Measurements from ENCODE around the gene RGMB.
"Not testable (repeated sequence)": the region's sequence is repeated elsewhere in the genome, so short reads cannot be mapped to it uniquely, and the experiment has no call there.

The RGMB gene, protein sequence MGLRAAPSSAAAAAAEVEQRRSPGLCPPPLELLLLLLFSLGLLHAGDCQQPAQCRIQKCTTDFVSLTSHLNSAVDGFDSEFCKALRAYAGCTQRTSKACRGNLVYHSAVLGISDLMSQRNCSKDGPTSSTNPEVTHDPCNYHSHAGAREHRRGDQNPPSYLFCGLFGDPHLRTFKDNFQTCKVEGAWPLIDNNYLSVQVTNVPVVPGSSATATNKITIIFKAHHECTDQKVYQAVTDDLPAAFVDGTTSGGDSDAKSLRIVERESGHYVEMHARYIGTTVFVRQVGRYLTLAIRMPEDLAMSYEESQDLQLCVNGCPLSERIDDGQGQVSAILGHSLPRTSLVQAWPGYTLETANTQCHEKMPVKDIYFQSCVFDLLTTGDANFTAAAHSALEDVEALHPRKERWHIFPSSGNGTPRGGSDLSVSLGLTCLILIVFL

DNA sequence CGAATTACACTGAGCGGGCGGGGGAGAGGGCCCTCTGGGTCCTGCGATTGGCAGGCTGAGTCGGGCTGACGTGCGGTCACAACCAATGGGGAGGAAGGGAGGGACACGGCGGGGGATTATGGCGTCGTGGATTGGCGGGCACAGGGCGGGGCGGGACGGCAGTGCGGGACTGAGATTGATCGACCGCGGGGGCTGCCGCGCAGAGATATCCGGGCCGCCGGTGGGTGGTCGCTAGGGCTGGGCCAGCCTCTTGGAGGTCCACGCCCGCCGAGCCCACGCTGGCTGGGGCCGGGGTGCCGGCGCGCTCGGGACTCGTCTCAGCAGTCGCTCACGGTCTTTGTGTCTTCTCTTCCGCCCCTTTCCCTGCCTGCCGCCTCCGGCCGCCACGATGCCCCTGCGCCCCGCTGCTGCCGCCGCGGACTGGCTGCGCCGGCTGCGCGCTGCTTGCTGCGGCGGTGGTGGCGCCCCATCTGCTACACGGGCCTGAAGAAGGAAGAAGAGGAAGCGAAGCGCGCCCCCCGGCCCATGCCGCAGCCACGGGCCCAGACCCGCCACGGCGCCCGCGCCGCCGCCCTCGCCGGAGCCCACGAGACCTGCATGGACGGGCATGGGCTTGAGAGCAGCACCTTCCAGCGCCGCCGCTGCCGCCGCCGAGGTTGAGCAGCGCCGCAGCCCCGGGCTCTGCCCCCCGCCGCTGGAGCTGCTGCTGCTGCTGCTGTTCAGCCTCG is at the start of gene RGMB:
RGMB (plus strand) TSS at position 200 of the 728 bp plus-strand sequence; CDS start at position 608, 408 bp downstream.
- DNase-seq (ENCODE audit: low spot score) = no peak

- no peak for DNase-seq (ENCODE audit: low spot score)
Observed at GRCh38 chr5:98726258-98726657, 47.2 kb upstream of the RGMB start.

DNA sequence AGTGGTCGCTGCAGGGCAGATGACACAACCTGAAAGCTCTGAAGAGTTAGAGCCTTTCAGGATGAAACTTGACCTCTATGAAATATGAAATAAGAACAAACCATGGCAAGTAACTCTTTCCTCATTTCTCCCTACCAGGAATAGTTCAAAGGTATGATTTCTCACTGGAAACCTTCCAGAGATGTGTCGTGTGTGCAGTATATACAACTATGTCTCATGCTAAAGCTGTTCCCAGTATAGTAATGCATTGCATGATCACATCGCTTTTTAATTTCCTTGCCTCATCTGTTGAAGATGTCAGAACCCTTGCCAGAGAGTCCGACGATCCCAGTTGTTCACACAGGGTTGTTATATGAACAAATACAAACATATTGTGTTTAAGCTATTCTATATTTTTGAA is 45.8 kb upstream of the RGMB start:
- DNase-seq (ENCODE audit: low spot score) = no peak

DNA sequence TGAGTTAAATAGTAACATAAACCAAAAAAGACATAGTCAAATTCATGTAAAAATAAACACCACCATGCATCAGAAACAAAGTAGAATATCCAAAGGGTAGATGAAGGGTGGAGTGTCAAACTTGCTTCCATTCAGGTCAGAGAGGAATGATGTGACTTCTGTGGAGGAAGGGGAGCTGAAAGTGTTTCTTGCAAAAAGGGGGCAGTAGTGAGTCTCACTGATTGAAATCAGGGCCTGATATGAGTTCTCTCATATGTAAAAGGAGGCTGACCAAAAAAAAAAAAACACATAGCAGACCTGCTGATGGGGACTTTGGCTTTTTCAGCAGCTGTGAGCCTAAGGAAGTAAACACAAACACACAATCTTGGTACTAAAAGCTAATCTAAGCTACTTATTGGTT is 38.8 kb upstream of the RGMB start:
- DNase-seq (ENCODE audit: low spot score) = no peak

GRCh38 chr5:98735806-98736507 is 37.5 kb upstream of the RGMB start:
- no peak for DNase-seq (ENCODE audit: low spot score)

DNA sequence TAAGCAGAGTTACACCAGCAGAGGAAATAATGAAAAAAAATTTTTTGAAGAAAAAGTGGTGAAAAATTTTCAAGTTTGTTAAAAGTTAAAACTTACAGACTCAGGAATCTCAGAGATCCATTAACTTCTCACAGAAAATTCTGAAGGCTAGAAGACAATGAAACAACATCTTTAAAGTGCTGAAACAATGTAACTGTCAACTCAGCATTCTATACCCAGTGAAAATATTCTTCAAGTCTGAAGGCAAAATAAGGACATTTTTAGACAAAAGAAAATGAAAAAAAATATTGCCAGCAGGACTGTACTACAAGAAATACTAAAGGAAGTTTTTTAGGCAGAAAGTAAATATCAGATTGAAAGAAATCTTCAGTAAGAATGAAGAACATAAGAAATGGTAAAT is 36.7 kb upstream of the RGMB start:
- no peak for DNase-seq (ENCODE audit: low spot score)

GRCh38 chr5:98737441-98737840 is 36.0 kb upstream of the RGMB start:
- DNase-seq (ENCODE audit: low spot score) = not testable (repeated sequence)

- DNase-seq (ENCODE audit: low spot score) = not testable (repeated sequence)
Observed at GRCh38 chr5:98738481-98739149, 34.8 kb upstream of the RGMB start.

DNA sequence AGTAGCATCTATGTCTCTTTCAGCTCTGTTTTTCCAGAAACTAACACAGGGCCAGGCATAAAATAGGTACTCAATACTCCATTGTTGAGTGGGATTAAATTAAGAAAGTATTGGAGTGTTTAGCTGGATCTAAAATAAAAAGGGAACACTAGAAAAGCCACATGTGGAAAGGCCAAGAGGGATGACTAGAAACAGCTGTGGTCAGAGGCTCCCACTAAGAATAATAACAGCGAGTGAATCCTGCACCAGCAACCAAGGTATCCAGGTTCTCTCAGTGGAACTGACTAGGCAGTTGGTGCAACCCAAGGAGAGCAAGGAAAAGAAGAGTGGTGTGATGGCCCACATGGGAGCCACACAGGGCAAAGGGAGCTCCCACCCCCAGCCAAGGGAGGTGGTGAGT is 31.5 kb upstream of the RGMB start:
- no peak for DNase-seq (ENCODE audit: low spot score)

DNA sequence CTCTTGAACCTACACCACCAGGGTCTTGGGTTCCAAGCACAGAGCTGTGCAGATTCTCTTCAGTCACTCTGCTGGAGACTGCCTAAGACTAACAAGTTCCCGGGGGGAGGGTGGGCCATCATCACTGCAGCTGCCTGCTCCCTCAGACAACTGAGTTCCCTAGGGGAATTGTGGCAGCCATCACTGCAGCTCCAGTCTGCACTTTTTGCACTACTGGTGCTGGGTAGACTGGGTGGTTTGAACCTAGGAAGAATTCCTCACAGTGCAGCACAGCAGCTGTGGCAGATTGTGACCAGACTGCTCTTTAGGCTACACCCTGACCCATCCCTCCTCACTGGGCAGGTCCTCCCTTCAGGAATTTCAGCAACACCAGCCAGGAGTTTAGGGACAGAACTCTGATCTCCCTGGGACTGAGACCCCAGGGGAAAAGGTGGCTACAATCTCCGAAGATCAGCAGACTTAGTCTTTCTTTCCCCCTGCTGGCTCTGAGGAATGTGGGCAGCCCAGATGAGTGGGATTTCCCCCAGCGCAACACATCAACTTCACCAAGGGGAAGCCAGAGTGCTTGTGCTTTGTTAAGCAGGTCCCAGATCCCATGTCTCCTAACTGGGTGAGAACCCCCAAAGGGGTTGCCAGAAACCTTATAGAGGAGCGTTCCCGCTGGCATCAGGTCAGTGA is 30.9 kb upstream of the RGMB start:
- no peak for DNase-seq (ENCODE audit: low spot score)

DNA sequence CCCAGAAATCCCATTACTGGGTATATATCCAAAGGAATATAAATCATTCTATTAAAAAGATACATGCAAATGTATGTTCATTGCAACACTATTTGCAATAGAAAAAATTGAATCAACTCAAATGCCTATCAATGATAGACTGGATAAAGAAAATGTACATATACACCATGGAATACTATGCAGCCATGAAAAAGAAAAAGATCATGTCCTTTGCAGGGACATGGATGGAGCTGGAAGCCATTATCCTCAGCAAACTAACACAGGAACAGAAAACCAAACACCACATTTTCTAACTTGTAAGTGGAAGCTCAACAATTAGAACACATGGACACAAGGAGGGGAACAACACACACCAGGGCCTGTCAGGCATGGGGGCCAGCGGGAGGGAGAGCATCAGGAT is 25.2 kb upstream of the RGMB start:
- DNase-seq (ENCODE audit: low spot score) = not testable (repeated sequence)

GRCh38 chr5:98749046-98749445 is 24.4 kb upstream of the RGMB start:
- no peak for DNase-seq (ENCODE audit: low spot score)

DNA sequence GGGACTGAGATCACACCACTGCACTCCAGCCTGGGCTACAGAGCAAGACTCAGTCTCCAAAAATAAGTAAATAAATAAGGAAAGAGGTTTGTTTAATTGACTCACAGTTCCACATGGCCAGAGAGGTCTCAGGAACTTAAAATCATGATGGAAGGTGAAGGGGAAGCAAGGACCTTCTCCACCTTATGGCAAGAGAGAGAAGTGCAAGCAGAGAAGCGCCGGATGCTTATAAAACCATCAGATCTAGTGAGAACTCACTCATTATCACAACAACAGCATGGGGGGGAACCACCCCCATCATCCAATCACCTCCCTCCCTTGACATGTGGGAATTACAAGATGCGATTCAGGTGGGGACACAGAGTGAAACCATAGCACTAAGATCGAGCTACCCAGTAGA is 22.8 kb upstream of the RGMB start:
- DNase-seq (ENCODE audit: low spot score) = no peak

DNA sequence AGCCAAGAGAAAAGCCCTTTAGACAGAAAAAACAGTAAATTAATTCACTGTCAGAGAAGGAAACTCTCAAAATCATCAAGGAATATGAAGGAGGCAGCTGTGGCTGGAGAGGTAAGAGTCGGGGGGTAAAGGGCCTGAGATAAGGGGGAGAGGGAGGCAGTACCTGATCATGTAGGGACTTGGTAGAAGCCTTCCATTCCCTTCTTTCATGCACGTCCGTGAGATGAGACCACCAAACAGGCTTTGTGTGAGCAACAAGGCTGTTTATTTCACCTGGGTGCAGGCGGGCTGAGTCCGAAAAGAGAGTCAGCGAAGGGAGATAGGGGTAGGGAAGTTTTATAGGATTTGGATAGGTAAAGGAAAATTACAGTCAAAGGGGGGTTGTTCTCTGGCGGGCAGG is 21.1 kb upstream of the RGMB start:
- DNase-seq (ENCODE audit: low spot score) = not testable (repeated sequence)

GRCh38 chr5:98752801-98753200 is 20.7 kb upstream of the RGMB start:
- DNase-seq (ENCODE audit: low spot score) = not testable (repeated sequence)

- DNase-seq (ENCODE audit: low spot score) = no peak
Observed at GRCh38 chr5:98753507-98753906, 20.0 kb upstream of the RGMB start.

GRCh38 chr5:98755406-98755805 is 18.1 kb upstream of the RGMB start:
- no peak for DNase-seq (ENCODE audit: low spot score)

- DNase-seq (ENCODE audit: low spot score) = no peak
Observed at GRCh38 chr5:98757978-98758377, 15.5 kb upstream of the RGMB start.

- no peak for DNase-seq (ENCODE audit: low spot score)
Observed at GRCh38 chr5:98763001-98763630, 10.3 kb upstream of the RGMB start.

GRCh38 chr5:98765815-98766214 is 7.6 kb upstream of the RGMB start:
- DNase-seq (ENCODE audit: low spot score) = no peak

DNA sequence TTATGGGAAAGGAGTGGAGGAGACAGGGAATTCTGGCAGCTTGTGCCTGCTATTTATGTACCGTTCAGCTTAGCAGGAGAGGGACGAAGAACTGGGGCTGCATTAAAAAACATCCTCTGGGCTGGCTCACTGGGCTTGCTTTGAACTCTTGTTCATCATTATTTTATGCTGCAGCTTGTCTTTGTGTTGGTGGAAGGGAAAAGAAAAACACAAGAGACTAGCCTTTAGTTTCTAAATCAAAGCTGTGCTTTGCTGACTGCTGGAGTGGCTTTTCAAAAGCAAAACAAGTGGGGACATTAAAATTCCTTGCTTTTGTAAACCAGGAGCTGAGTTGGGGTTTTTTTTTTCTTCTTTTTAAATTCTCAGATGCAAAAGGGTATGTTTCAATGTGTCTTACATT is 5.9 kb upstream of the RGMB start:
- no peak for DNase-seq (ENCODE audit: low spot score)

Measured in hematopoietic multipotent progenitor cell treated with erythropoietin and hydrocortisone succinate and interleukin-3 and kit ligand, for 15 days (in vitro differentiated cells).